ENCODE results near the gene MTO1.
"Not testable (repeated sequence)": the region's sequence is repeated elsewhere in the genome, so short reads cannot be mapped to it uniquely, and the experiment has no call there.

Gene MTO1

GRCh38 chr6:73525546-73526330, 64.2 kb downstream of the MTO1 start:
- DNase-seq = no peak

- DNase-seq = no peak
These were observed 67.4 kb downstream of the MTO1 start for GRCh38 chr6:73528897-73529296.

- DNase-seq = no peak
These were observed 70.8 kb downstream of the MTO1 start for GRCh38 chr6:73532293-73532692.

- DNase-seq = no peak
These were observed 73.1 kb downstream of the MTO1 start for GRCh38 chr6:73534628-73535027.

GRCh38 chr6:73537677-73538076, 76.1 kb downstream of the MTO1 start:
- DNase-seq = no peak

GRCh38 chr6:73538116-73538779, 76.7 kb downstream of the MTO1 start:
- DNase-seq = no peak

GRCh38 chr6:73542481-73542880, 80.9 kb downstream of the MTO1 start:
- not testable (repeated sequence) for DNase-seq

GRCh38 chr6:73542891-73543290, 81.4 kb downstream of the MTO1 start:
- no peak for DNase-seq

GRCh38 chr6:73547036-73547435, 85.5 kb downstream of the MTO1 start:
- no peak for DNase-seq

GRCh38 chr6:73548458-73549446, 87.2 kb downstream of the MTO1 start:
- DNase-seq = no peak

GRCh38 chr6:73551115-73551514, 89.6 kb downstream of the MTO1 start:
- DNase-seq = not testable (repeated sequence)

- not testable (repeated sequence) for DNase-seq
These were observed 93.9 kb downstream of the MTO1 start for GRCh38 chr6:73555380-73555949.

GRCh38 chr6:73556836-73557235, 95.3 kb downstream of the MTO1 start:
- peak in 3 of 56 donors; percentile 5 to 6 (median 5) for DNase-seq

All from amygdala (tissue), 56 donors.